Fibroblast of mammary gland (primary cell): ENCODE results near the gene TUBA8.
"Not testable (repeated sequence)": the region's sequence is repeated elsewhere in the genome, so short reads cannot be mapped to it uniquely, and the experiment has no call there.

ENCODE experiments used
- DNase-seq: peaks from one replicate; pipeline ENCODE4 v3.0.0-alpha.2; 2010; ENCODE audit warnings: low read depth
- H3K4me3 ChIP-seq: 2 replicates; pipeline ENCODE4 v1.5.1; 2011; ENCODE audit warnings: low read depth, mild to moderate bottlenecking, low read length, moderate library complexity; ENCODE audit not compliant: control insufficient read depth
- CTCF ChIP-seq: conservative IDR thresholded peaks from 2 replicates; pipeline ENCODE4 v1.5.1; 2011; ENCODE audit warnings: low read depth, low read length, inconsistent platforms; ENCODE audit not compliant: control insufficient read depth, insufficient read depth

The TUBA8 gene

GRCh38 chr22:18120857-18121256 is 10.2 kb downstream of the TUBA8 start:
- TF ChIP-seq CTCF: no peak
- DNase-seq: no peak
- no peak overlapping the region for H3K4me3 ChIP-seq

- TF ChIP-seq CTCF: no peak
- H3K4me3 ChIP-seq: no peak overlapping the region
- no peak for DNase-seq
These were observed 10.9 kb downstream of the TUBA8 start for GRCh38 chr22:18121506-18121905.

- no peak for TF ChIP-seq CTCF
- no peak overlapping the region for H3K4me3 ChIP-seq
- no peak for DNase-seq
These were observed 11.4 kb downstream of the TUBA8 start for GRCh38 chr22:18121954-18122554.

GRCh38 chr22:18123476-18124025 is 12.9 kb downstream of the TUBA8 start:
- not testable (repeated sequence) for H3K4me3 ChIP-seq, DNase-seq

- no peak for TF ChIP-seq CTCF
- no peak overlapping the region for H3K4me3 ChIP-seq
These were observed 16.0 kb downstream of the TUBA8 start for GRCh38 chr22:18126606-18127005.

GRCh38 chr22:18130018-18130417 is 19.4 kb downstream of the TUBA8 start:
- TF ChIP-seq CTCF: no peak

More at GRCh38 chr22:18126606-18127005, 16.0 kb downstream of the TUBA8 start:
- DNase-seq: no peak

GRCh38 chr22:18130699-18131429 is 20.3 kb downstream of the TUBA8 start:
- no peak overlapping the region for H3K4me3 ChIP-seq
- DNase-seq: no peak
- TF ChIP-seq CTCF: no peak

More at GRCh38 chr22:18130018-18130417, 19.4 kb downstream of the TUBA8 start:
- no peak overlapping the region for H3K4me3 ChIP-seq
- no peak for DNase-seq
